Measurements from ENCODE around the gene ARHGEF19.
"Not testable (repeated sequence)": the region's sequence is repeated elsewhere in the genome, so short reads cannot be mapped to it uniquely, and the experiment has no call there.

The ARHGEF19 gene

GRCh38 chr1:16222716-16223115 lies 10.3 kb upstream of the ARHGEF19 start:
- CTCF ChIA-PET = interaction anchor here (2.1 kb wide), 1 partner anchor 13 kb away, joined by 4 read pairs; no protein-coding TSS in a partner anchor
- DNase-seq, H3K9me3 Mint-ChIP-seq, H3K4me3 Mint-ChIP-seq, H3K36me3 Mint-ChIP-seq, H3K27ac Mint-ChIP-seq: not testable (repeated sequence)
- peaks cover 20% of the 10 kb centered on the region for H3K4me1 Mint-ChIP-seq
- peaks cover 48% of the 10 kb centered on the region for H3K27me3 Mint-ChIP-seq

DNA sequence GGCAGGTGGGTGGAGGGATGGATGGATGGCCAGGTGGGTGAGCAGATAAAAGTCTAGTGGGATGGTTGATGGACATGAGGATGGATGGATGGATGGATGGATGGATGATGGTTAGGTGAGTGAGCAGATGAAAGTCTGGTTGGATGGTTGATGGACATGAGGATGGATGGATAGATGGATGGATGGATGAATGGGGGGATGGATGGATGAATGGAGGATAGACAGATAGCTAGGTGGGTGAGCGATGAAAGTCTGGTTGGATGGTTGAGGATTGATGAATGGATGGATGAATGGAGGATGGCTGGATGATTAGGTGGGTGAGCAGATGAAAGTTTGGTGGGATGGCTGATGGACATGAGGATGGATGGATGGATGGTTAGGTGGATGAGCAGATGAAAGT lies 9.0 kb upstream of the ARHGEF19 start:
- Mint-ChIP-seq H3K9me3 (no peaks in the 10 kb centered on the region), H3K4me1 (peaks cover 32% of the 10 kb centered on the region), H3K27me3 (peaks cover 37% of the 10 kb centered on the region), H3K4me3 (no peak overlapping the region), H3K27ac (no peak overlapping the region), H3K36me3 (peaks cover 1% of the 10 kb centered on the region)
- CTCF ChIA-PET = interaction anchor here (2.1 kb wide), 1 partner anchor 14 kb away, joined by 4 read pairs; no protein-coding TSS in a partner anchor
- DNase-seq = no peak

DNA sequence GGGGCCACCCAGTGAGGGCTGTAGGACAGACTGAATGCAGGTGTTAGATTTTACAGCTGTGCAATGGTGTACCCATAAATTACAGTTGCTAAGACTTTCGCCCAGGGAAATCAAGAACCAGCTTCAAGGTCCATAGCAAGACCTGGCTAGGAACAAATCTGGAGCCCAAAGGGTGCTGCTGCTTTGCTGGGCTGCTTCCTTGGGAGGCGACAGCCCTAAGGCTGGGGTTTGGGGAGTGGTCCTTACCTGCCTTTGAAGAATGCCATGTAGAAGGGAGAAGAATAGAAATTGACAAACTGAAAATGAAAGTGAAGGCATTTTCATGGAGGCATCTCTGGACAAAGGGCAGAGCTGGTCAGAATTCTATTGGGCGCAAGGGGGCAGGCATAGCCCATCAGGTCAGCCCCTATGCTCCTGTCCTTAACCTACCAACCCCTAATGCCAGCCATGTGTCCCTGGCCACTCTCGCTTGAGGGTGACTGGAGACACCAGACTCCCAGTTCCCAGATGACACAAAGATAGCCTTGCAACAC lies 7.6 kb upstream of the ARHGEF19 start:
- no peak overlapping the region for H3K4me3 Mint-ChIP-seq
- H3K27me3 Mint-ChIP-seq = peaks cover 33% of the 10 kb centered on the region
- H3K27ac Mint-ChIP-seq = no peak overlapping the region
- H3K9me3 Mint-ChIP-seq = no peaks in the 10 kb centered on the region
- DNase-seq = no peak
- CTCF ChIA-PET = interaction anchor here (0.9 to 1.6 kb wide), 3 partner anchors 15 to 24 kb away, joined by 3 to 4 read pairs (median 4); no protein-coding TSS in a partner anchor
- peaks cover 37% of the 10 kb centered on the region for H3K4me1 Mint-ChIP-seq
- H3K36me3 Mint-ChIP-seq = no peaks in the 10 kb centered on the region

- Mint-ChIP-seq H3K36me3 (no peaks in the 10 kb centered on the region), H3K9me3 (no peaks in the 10 kb centered on the region), H3K4me3 (no peak overlapping the region), H3K4me1 (peaks cover 37% of the 10 kb centered on the region), H3K27me3 (peaks cover 31% of the 10 kb centered on the region), H3K27ac (no peak overlapping the region)
- no peak for DNase-seq
- CTCF ChIA-PET = interaction anchor here (1.3 to 1.9 kb wide), 3 partner anchors 13 to 26 kb away, joined by 3 to 6 read pairs (median 4); no protein-coding TSS in a partner anchor
Measured at GRCh38 chr1:16218674-16219071, 6.2 kb upstream of the ARHGEF19 start.

DNA sequence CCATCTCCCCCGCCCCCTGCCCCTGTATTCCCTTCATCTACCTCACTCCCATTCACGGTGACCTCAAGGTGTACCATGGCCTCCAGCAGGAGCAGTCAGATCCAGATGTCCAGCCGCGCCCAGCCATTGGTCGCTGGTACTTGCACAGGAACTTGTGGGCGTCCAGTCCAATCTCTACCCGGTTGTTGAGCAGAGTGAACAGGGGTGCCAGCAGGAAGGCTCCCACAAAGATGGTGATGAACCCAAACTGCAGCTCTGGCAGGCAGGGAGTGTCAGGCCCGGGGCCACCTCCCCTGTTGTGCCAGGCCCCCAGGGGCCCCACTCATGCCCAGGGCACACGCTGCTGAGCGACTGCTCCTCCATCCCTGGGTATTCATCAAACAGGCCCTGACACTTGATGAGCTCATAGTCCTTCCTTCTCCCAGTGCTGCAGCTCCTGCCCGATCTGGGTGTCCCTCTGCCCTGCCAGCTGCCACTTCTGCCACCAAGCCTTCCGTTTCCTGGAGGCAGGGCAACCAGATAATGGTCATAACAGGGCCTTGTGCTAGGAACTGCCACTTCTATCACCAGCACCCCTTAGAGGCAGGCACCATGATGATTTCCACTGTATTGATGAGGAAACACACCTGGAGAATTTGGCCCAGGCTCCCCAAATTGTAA lies 5.7 kb upstream of the ARHGEF19 start:
- H3K4me3 Mint-ChIP-seq = peak overlapping the region; percentile 28

GRCh38 chr1:16217061-16217785 lies 4.8 kb upstream of the ARHGEF19 start:
- Mint-ChIP-seq H3K27ac (peak overlapping the region; percentile 13), H3K36me3 (no peaks in the 10 kb centered on the region), H3K4me3 (peak overlapping the region; percentile 64), H3K9me3 (no peaks in the 10 kb centered on the region), H3K27me3 (peaks cover 40% of the 10 kb centered on the region), H3K4me1 (peaks cover 37% of the 10 kb centered on the region)
- CTCF ChIA-PET = interaction anchor here (0.7 to 2.2 kb wide), 6 partner anchors 9 to 138 kb away, joined by 3 to 10 read pairs (median 4); no protein-coding TSS in a partner anchor
- DNase-seq = peak; percentile 97

More for the DNA sequence above, 5.7 kb upstream of the ARHGEF19 start:
- peak overlapping the region; percentile 33 for H3K27ac Mint-ChIP-seq
- H3K9me3 Mint-ChIP-seq = no peaks in the 10 kb centered on the region
- CTCF ChIA-PET = interaction anchor here (1.3 to 2.2 kb wide), 5 partner anchors 13 to 139 kb away, joined by 3 to 10 read pairs (median 4); no protein-coding TSS in a partner anchor
- H3K27me3 Mint-ChIP-seq = peaks cover 31% of the 10 kb centered on the region
- H3K36me3 Mint-ChIP-seq = no peaks in the 10 kb centered on the region
- peaks cover 37% of the 10 kb centered on the region for H3K4me1 Mint-ChIP-seq
- DNase-seq = no peak

GRCh38 chr1:16215882-16216753 lies 3.7 kb upstream of the ARHGEF19 start:
- Mint-ChIP-seq H3K4me3 (peak overlapping the region; percentile 64), H3K27ac (no peak overlapping the region), H3K9me3 (no peaks in the 10 kb centered on the region), H3K4me1 (peaks cover 37% of the 10 kb centered on the region), H3K27me3 (peaks cover 42% of the 10 kb centered on the region), H3K36me3 (no peaks in the 10 kb centered on the region)
- CTCF ChIA-PET = interaction anchor here (0.9 to 2.2 kb wide), 2 partner anchors 13 to 137 kb away, joined by 5 to 10 read pairs; no protein-coding TSS in a partner anchor
- peak; percentile 78 for DNase-seq

DNA sequence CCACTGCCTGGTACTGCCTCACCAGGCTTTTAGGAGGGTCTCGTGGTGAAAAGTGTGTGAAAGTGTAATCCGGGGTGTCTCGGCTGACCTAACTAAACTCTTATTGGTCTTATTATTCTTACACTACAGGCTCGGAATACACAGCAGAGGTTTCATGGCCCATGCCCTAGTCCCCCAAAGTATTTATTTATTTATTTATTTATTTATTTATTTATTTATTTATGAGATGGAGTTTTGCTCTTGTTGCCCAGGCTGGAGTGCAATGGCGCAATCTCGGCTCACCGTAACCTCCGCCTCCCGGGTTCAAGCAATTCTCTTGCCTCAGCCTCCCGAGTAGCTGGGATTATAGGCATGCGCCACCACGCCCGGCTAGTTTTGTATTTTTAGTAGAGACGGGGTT lies 2.8 kb upstream of the ARHGEF19 start:
- H3K36me3 Mint-ChIP-seq, DNase-seq, H3K9me3 Mint-ChIP-seq, H3K4me3 Mint-ChIP-seq, H3K27ac Mint-ChIP-seq, CTCF ChIA-PET: not testable (repeated sequence)
- Mint-ChIP-seq H3K4me1 (peaks cover 36% of the 10 kb centered on the region), H3K27me3 (peaks cover 37% of the 10 kb centered on the region)

DNA sequence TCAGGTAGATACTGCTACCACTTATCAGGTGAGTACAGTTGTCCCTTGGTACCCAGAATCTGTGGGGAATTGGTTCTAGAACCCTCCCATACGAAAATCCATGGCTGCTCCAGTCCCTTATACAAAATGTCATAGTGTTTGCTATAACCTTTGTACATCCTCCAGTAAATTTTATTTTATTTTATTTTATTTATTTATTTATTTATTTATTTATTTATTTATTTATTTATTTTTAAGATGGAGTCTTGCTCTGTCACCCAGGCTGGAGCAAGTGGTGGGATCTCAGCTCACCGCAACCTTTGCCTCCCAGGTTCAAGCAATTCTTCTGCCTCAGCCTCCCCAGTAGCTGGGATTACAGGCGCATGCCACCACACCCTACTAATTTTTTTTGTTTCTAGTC lies 1.1 kb upstream of the ARHGEF19 start:
- Mint-ChIP-seq H3K27me3 (peaks cover 37% of the 10 kb centered on the region), H3K4me1 (peaks cover 29% of the 10 kb centered on the region)
- CTCF ChIA-PET = not testable (repeated sequence)

DNA sequence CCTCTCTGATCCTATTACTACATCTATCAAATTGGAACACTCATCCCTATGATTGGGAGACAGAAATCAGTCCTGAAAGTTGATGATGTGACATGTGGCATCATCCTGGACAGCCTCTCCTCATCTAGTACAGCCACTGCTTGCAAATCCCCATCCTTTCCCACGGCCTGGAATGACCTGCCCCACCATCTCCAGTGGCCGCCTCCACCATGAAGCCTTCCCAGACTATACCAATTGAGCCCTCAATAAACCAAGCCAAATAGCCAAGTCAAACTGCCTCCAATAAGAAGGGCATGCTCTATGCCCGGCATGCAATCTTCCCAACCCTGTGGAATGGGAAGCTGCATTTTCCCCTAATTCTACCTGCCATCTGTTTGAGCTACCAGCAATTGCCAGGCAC lies 561 bp upstream of the ARHGEF19 start:
- Mint-ChIP-seq H3K9me3 (no peaks in the 10 kb centered on the region), H3K36me3 (no peaks in the 10 kb centered on the region), H3K27me3 (peaks cover 37% of the 10 kb centered on the region), H3K27ac (no peak overlapping the region), H3K4me3 (no peak overlapping the region), H3K4me1 (peaks cover 24% of the 10 kb centered on the region)
- CTCF ChIA-PET = interaction anchor here (1.4 kb wide), 1 partner anchor 25 kb away, joined by 4 read pairs; no protein-coding TSS in a partner anchor
- DNase-seq = no peak

More for the DNA sequence above, 1.1 kb upstream of the ARHGEF19 start:
- not testable (repeated sequence) for H3K9me3 Mint-ChIP-seq, H3K27ac Mint-ChIP-seq, DNase-seq, H3K36me3 Mint-ChIP-seq, H3K4me3 Mint-ChIP-seq

DNA sequence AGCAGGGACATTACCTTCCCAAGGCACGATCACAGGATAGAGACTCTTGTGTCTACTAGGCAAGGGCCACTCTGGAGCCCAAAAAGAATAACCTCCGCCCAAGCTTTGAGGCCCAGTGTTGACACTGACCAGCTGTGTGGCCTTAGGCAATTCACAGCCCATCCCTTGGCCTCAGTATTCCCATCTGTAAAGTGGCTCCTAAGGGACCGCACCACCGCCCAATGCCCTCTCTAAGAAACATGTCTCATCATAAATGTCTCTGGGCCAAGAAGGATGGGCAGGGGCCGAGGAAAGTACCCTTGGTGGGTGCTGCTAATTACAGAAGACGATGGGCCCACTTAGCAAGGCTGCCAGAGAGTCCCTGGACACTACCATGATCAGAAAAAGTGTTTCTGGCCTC lies 628 bp downstream of the ARHGEF19 start:
- Mint-ChIP-seq H3K27ac (no peak overlapping the region), H3K4me1 (peaks cover 16% of the 10 kb centered on the region), H3K36me3 (no peaks in the 10 kb centered on the region), H3K4me3 (no peak overlapping the region), H3K9me3 (no peaks in the 10 kb centered on the region), H3K27me3 (peaks cover 37% of the 10 kb centered on the region)
- CTCF ChIA-PET = interaction anchor here (1.4 to 1.9 kb wide), 4 partner anchors 26 to 140 kb away, joined by 3 to 9 read pairs (median 4); partner anchors contain the start of gene FBXO42
- DNase-seq = no peak

DNA sequence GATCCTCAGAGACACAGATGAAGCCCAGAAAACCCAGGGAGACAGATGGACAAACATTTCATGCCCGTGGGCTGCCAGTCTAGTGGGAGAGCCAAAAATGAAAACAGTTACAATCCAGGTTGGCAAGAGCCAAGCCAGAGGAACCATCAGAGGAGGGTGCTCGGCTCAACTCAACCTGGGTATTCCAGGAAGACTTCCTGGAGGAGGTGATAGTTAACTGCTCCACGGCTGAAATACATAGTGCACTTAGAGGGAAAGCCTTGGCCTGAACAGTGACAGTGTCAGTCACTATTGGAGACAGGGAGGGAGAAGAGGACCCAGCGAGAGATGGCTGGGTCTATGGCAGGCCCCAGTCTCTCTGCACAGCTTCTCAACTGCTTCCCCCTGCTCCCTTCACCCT lies 1.9 kb downstream of the ARHGEF19 start:
- DNase-seq = no peak
- peaks cover 11% of the 10 kb centered on the region for H3K4me1 Mint-ChIP-seq
- no peak overlapping the region for H3K4me3 Mint-ChIP-seq
- H3K9me3 Mint-ChIP-seq = no peaks in the 10 kb centered on the region
- H3K36me3 Mint-ChIP-seq = no peaks in the 10 kb centered on the region
- CTCF ChIA-PET = interaction anchor here (1.5 to 1.9 kb wide), 2 partner anchors 34 to 142 kb away, joined by 3 to 9 read pairs; partner anchors contain the start of gene FBXO42
- H3K27ac Mint-ChIP-seq = no peak overlapping the region
- H3K27me3 Mint-ChIP-seq = peaks cover 26% of the 10 kb centered on the region

- Mint-ChIP-seq H3K36me3 (peaks cover under 1% of the 10 kb centered on the region), H3K4me3 (no peak overlapping the region), H3K27me3 (peaks cover 24% of the 10 kb centered on the region), H3K4me1 (peaks cover 15% of the 10 kb centered on the region), H3K27ac (no peak overlapping the region), H3K9me3 (no peaks in the 10 kb centered on the region)
- CTCF ChIA-PET = no interaction called here
- no peak for DNase-seq
Measured at GRCh38 chr1:16209847-16210407, 2.5 kb downstream of the ARHGEF19 start.
